ENCODE results near the gene DRGX.

DRGX gene

DNA sequence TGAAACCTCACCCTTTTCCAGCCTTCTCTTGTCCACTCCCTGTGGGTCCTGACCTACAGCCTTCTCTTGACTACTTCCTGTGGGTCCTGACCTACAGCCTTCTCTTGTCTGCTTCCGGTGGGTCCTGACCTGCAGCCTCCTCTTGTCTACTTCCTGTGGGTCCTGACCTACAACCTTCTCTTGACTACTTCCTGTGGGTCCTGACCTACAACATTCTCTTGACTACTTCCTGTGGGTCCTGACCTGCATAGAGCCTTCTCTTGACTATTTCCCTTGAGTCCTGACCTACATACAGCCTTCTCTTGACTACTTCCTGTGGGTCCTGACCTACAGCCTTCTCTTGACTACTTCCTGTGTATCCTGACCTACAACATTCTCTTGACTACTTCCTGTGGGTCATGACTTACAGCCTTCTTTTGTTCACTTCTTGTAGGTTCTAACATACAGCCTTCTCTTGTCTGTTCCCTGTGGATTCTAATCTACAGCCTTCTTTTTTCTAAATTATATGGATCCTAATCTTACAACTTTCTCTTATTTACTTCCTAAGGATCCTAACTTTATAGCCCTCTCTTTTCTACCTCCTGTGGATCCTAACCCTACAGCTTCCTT, 60.4 kb downstream of the DRGX start:
- no peak overlapping the region for H3K27ac ChIP-seq
- H3K4me3 ChIP-seq (ENCODE audit: low read depth, low read length): no peak overlapping the region
- H3K27me3 ChIP-seq (ENCODE audit: insufficient read depth, low read depth, severe bottlenecking): peaks cover 2% of the 10 kb centered on the region
- H3K9me3 ChIP-seq (ENCODE audit: severe bottlenecking): no peaks in the 10 kb centered on the region
- TF ChIP-seq CTCF (IDR thresholded peaks at IDR 0.05; ENCODE audit: low read depth, low read length): no peak
- DNase-seq: no peak
- H3K36me3 ChIP-seq: no peaks in the 10 kb centered on the region

DNA sequence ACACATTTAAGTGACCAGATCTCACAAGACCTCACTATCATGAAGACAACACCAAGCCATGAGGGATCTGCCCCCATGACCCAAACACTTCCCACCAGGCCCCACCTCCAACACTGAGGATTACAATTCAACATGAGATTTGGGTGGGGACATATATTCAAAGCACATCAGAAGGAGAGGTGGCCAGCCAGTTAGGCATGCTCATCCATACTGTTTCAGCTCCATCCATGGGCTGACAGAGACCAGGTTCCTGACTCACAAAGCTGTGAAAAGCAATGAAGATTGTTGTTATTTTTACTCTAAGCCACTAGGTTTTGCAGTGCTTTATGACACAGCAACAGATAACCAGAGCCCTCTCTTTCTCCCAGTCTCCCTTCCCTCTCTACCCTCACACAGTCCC, 60.9 kb downstream of the DRGX start:
- no peaks in the 10 kb centered on the region for H3K36me3 ChIP-seq
- no peak for DNase-seq

DNA sequence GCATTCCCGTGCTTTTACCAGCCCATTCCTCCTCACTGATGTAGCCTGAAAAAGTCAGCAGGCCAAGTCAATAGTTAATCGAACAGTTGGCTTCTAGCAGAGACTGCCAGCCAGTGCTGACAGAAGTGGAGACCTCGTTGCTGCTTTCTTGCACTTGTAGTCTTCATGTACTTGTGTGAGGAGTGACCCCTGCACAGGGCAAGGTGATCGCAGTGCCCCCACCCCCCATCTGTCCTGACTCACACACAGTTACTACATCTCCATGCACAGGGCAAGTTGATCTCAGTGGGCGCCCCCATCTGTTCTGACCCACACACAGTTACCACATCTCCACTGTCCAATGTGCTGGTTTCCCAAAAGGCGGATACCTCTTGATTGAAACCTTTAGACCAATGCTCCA, 62.7 kb downstream of the DRGX start:
- Histone ChIP-seq H3K36me3 (no peaks in the 10 kb centered on the region), H3K9me3 (ENCODE audit: severe bottlenecking) (no peaks in the 10 kb centered on the region), H3K4me3 (ENCODE audit: low read depth, low read length) (no peak overlapping the region), H3K27ac (no peak overlapping the region), H3K27me3 (ENCODE audit: insufficient read depth, low read depth, severe bottlenecking) (peaks cover 5% of the 10 kb centered on the region)
- TF ChIP-seq CTCF (IDR thresholded peaks at IDR 0.05; ENCODE audit: low read depth, low read length): no peak
- DNase-seq: no peak

More for the DNA sequence above, 60.9 kb downstream of the DRGX start:
- H3K27ac ChIP-seq: no peak overlapping the region
- no peak for TF ChIP-seq CTCF (IDR thresholded peaks at IDR 0.05; ENCODE audit: low read depth, low read length)
- H3K27me3 ChIP-seq (ENCODE audit: insufficient read depth, low read depth, severe bottlenecking): peaks cover 2% of the 10 kb centered on the region
- H3K9me3 ChIP-seq (ENCODE audit: severe bottlenecking): no peaks in the 10 kb centered on the region
- H3K4me3 ChIP-seq (ENCODE audit: low read depth, low read length): no peak overlapping the region

- no peak for TF ChIP-seq CTCF (IDR thresholded peaks at IDR 0.05; ENCODE audit: low read depth, low read length)
- peaks cover 5% of the 10 kb centered on the region for H3K27me3 ChIP-seq (ENCODE audit: insufficient read depth, low read depth, severe bottlenecking)
- no peak for DNase-seq
- no peaks in the 10 kb centered on the region for H3K9me3 ChIP-seq (ENCODE audit: severe bottlenecking)
- H3K36me3 ChIP-seq: no peaks in the 10 kb centered on the region
- H3K27ac ChIP-seq: no peak overlapping the region
- H3K4me3 ChIP-seq (ENCODE audit: low read depth, low read length): no peak overlapping the region
Measured at GRCh38 chr10:49332768-49333167, 63.1 kb downstream of the DRGX start.

- Histone ChIP-seq H3K27ac (no peak overlapping the region), H3K4me3 (ENCODE audit: low read depth, low read length) (no peak overlapping the region), H3K36me3 (no peaks in the 10 kb centered on the region), H3K27me3 (ENCODE audit: insufficient read depth, low read depth, severe bottlenecking) (peaks cover 5% of the 10 kb centered on the region), H3K9me3 (ENCODE audit: severe bottlenecking) (no peaks in the 10 kb centered on the region)
- no peak for DNase-seq
- no peak for TF ChIP-seq CTCF (IDR thresholded peaks at IDR 0.05; ENCODE audit: low read depth, low read length)
Measured at GRCh38 chr10:49332333-49332732, 63.6 kb downstream of the DRGX start.

- no peak overlapping the region for H3K4me3 ChIP-seq (ENCODE audit: low read depth, low read length)
- no peaks in the 10 kb centered on the region for H3K36me3 ChIP-seq
- no peak overlapping the region for H3K27ac ChIP-seq
- no peak for TF ChIP-seq CTCF (IDR thresholded peaks at IDR 0.05; ENCODE audit: low read depth, low read length)
- H3K9me3 ChIP-seq (ENCODE audit: severe bottlenecking): no peaks in the 10 kb centered on the region
- DNase-seq: no peak
- peaks cover 5% of the 10 kb centered on the region for H3K27me3 ChIP-seq (ENCODE audit: insufficient read depth, low read depth, severe bottlenecking)
Measured at GRCh38 chr10:49331431-49331830, 64.5 kb downstream of the DRGX start.
